HEK293T (cell line): ENCODE results near the gene INHBC.

Experiments used
- ARNT ChIP-seq: fragments of 450-650 bp; IDR thresholded peaks from 2 replicates; pipeline ENCODE4 v1.6.1; 2017; ENCODE audit warnings: mild to moderate bottlenecking
- FOXA1 ChIP-seq: fragments of 450-650 bp; IDR thresholded peaks from 2 replicates; pipeline ENCODE4 v1.6.1; 2016; ENCODE audit warnings: mild to moderate bottlenecking
- FOXM1 ChIP-seq: fragments of 450-650 bp; IDR thresholded peaks from 2 replicates; pipeline ENCODE4 v1.6.1; 2017; ENCODE audit warnings: mild to moderate bottlenecking, borderline replicate concordance
- HDGF ChIP-seq: fragments of 450-650 bp; IDR thresholded peaks from 2 replicates; pipeline ENCODE4 v1.6.1; 2017; ENCODE audit warnings: antibody characterized with exemption, borderline replicate concordance
- L3MBTL2 ChIP-seq: fragments of 450-650 bp; conservative IDR thresholded peaks from 2 replicates; pipeline ENCODE4 v1.6.1; 2016; ENCODE audit warnings: mild to moderate bottlenecking
- LEF1 ChIP-seq: fragments of 450-650 bp; IDR thresholded peaks from 2 replicates; pipeline ENCODE4 v1.6.1; 2017; ENCODE audit warnings: mild to moderate bottlenecking, borderline replicate concordance
- NFRKB ChIP-seq: fragments of 450-650 bp; IDR thresholded peaks from 2 replicates; pipeline ENCODE4 v1.6.1; 2016; ENCODE audit warnings: mild to moderate bottlenecking, moderate library complexity
- SP1 ChIP-seq: fragments of 450-650 bp; IDR thresholded peaks from 2 replicates; pipeline ENCODE4 v1.6.1; 2017

DNA sequence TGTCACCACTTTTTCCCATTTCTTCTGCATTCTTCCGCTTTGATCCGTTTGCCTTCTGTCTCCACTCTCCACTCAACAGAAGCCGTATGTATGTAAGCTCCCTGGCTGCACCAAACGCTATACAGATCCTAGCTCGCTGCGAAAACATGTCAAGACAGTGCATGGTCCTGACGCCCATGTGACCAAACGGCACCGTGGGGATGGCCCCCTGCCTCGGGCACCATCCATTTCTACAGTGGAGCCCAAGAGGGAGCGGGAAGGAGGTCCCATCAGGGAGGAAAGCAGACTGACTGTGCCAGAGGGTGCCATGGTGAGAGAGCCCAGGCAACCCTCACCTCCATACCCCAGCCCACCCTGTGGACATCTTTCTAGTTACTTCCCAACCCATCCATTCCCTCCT is 33.3 kb downstream of the INHBC start:
- TF ChIP-seq ARNT (no peak), FOXA1 (no peak), L3MBTL2 (no peak), LEF1 (no peak), NFRKB (no peak), HDGF (no peak), SP1 (no peak), FOXM1 (no peak)
